Putamen (tissue), 1 donor: ENCODE measurements around the gene SUCLG2.

ENCODE experiments used
- DNase-seq: peaks from one replicate; pipeline ENCODE4 v3.0.0-alpha.2; 2016; ENCODE audit warnings: low spot score

The SUCLG2 gene

GRCh38 chr3:67509471-67510075 lies 144.8 kb downstream of the SUCLG2 start:
- no peak for DNase-seq

- no peak for DNase-seq
Measured at GRCh38 chr3:67507584-67507983, 146.8 kb downstream of the SUCLG2 start.

- no peak for DNase-seq
Measured at GRCh38 chr3:67500709-67501108, 153.7 kb downstream of the SUCLG2 start.

- no peak for DNase-seq
Measured at GRCh38 chr3:67497746-67498145, 156.7 kb downstream of the SUCLG2 start.

- no peak for DNase-seq
Measured at GRCh38 chr3:67495751-67496150, 158.7 kb downstream of the SUCLG2 start.

- DNase-seq = no peak
Measured at GRCh38 chr3:67493808-67494207, 160.6 kb downstream of the SUCLG2 start.

- no peak for DNase-seq
Measured at GRCh38 chr3:67490658-67491057, 163.8 kb downstream of the SUCLG2 start.

- no peak for DNase-seq
Measured at GRCh38 chr3:67489816-67490215, 164.6 kb downstream of the SUCLG2 start.

GRCh38 chr3:67487564-67488114 lies 166.8 kb downstream of the SUCLG2 start:
- no peak for DNase-seq

- no peak for DNase-seq
Measured at GRCh38 chr3:67486883-67487282, 167.5 kb downstream of the SUCLG2 start.

GRCh38 chr3:67484085-67484484 lies 170.3 kb downstream of the SUCLG2 start:
- no peak for DNase-seq

GRCh38 chr3:67481126-67481525 lies 173.3 kb downstream of the SUCLG2 start:
- no peak for DNase-seq

GRCh38 chr3:67478423-67478822 lies 176.0 kb downstream of the SUCLG2 start:
- DNase-seq = no peak

GRCh38 chr3:67474311-67474710 lies 180.1 kb downstream of the SUCLG2 start:
- no peak for DNase-seq

GRCh38 chr3:67472674-67473201 lies 181.7 kb downstream of the SUCLG2 start:
- DNase-seq = no peak

GRCh38 chr3:67470207-67470606 lies 184.2 kb downstream of the SUCLG2 start:
- DNase-seq = no peak

GRCh38 chr3:67468511-67468910 lies 185.9 kb downstream of the SUCLG2 start:
- DNase-seq = no peak

- no peak for DNase-seq
Measured at GRCh38 chr3:67463656-67464055, 190.8 kb downstream of the SUCLG2 start.

- DNase-seq = no peak
Measured at GRCh38 chr3:67462187-67462586, 192.2 kb downstream of the SUCLG2 start.

GRCh38 chr3:67461667-67462142 lies 192.7 kb downstream of the SUCLG2 start:
- DNase-seq = no peak

GRCh38 chr3:67460841-67461510 lies 193.4 kb downstream of the SUCLG2 start:
- no peak for DNase-seq

- no peak for DNase-seq
Measured at GRCh38 chr3:67459796-67460195, 194.6 kb downstream of the SUCLG2 start.

- DNase-seq = no peak
Measured at GRCh38 chr3:67458896-67459530, 195.4 kb downstream of the SUCLG2 start.
